Stimulated activated CD4-positive, alpha-beta T cell treated with anti-CD3 and anti-CD28 coated beads, TNF-alpha, amount 100 ng/mL, for 4 hours (primary cell): Measurements from ENCODE around the gene TINCR.
"Not testable (repeated sequence)": the region's sequence is repeated elsewhere in the genome, so short reads cannot be mapped to it uniquely, and the experiment has no call there.

Experiments used
- DNase-seq, 3 experiments: peaks; one replicate each; pipeline ENCODE4 v3.0.0-alpha.2; 2020; ENCODE audit warnings: low read depth in 3 of 3

The TINCR gene

GRCh38 chr19:5558101-5558621 is 9.6 kb downstream of the TINCR start:
- DNase-seq, result no peak

GRCh38 chr19:5557691-5558090 is 10.1 kb downstream of the TINCR start:
- no peak for DNase-seq

GRCh38 chr19:5554828-5555227 is 12.9 kb downstream of the TINCR start:
- DNase-seq, result no peak

- no peak for DNase-seq
These were observed 13.9 kb downstream of the TINCR start for GRCh38 chr19:5553892-5554291.

- DNase-seq, result no peak
These were observed 19.9 kb downstream of the TINCR start for GRCh38 chr19:5547881-5548280.

GRCh38 chr19:5545984-5546383 is 21.8 kb downstream of the TINCR start:
- DNase-seq, result no peak

- no peak for DNase-seq
These were observed 22.7 kb downstream of the TINCR start for GRCh38 chr19:5545051-5545450.

GRCh38 chr19:5542665-5543064 is 25.1 kb downstream of the TINCR start:
- DNase-seq, result no peak

- no peak for DNase-seq
These were observed 26.3 kb downstream of the TINCR start for GRCh38 chr19:5541456-5541855.

- no peak for DNase-seq
These were observed 27.5 kb downstream of the TINCR start for GRCh38 chr19:5540208-5540607.

GRCh38 chr19:5537870-5538269 is 29.9 kb downstream of the TINCR start:
- DNase-seq, result no peak

- DNase-seq, result not testable (repeated sequence)
These were observed 30.7 kb downstream of the TINCR start for GRCh38 chr19:5536982-5537579.

GRCh38 chr19:5536337-5536894 is 31.3 kb downstream of the TINCR start:
- no peak for DNase-seq

GRCh38 chr19:5534787-5535586 is 32.8 kb downstream of the TINCR start:
- DNase-seq, result no peak

- DNase-seq, result no peak
These were observed 34.5 kb downstream of the TINCR start for GRCh38 chr19:5533257-5533656.

- DNase-seq, result no peak
These were observed 37.1 kb downstream of the TINCR start for GRCh38 chr19:5530701-5531100.

- DNase-seq, result no peak
These were observed 41.1 kb downstream of the TINCR start for GRCh38 chr19:5526691-5527090.

GRCh38 chr19:5524081-5524480 is 43.7 kb downstream of the TINCR start:
- DNase-seq, result no peak

- no peak for DNase-seq
These were observed 45.6 kb downstream of the TINCR start for GRCh38 chr19:5522106-5522505.

- DNase-seq, result no peak
These were observed 47.3 kb downstream of the TINCR start for GRCh38 chr19:5520501-5520900.

- DNase-seq, result no peak
These were observed 48.7 kb downstream of the TINCR start for GRCh38 chr19:5519076-5519475.

GRCh38 chr19:5515737-5516136 is 52.0 kb downstream of the TINCR start:
- DNase-seq, result no peak

GRCh38 chr19:5514001-5514400 is 53.8 kb downstream of the TINCR start:
- DNase-seq, result no peak
